PC-3 (cell line): Measurements from ENCODE around the gene MCCC1. TPM values are rescaled to one million over a fixed set of nuclear protein-coding genes. Genes with fewer than 3 reads are reported as not detected.
"Not testable (repeated sequence)": the region's sequence is repeated elsewhere in the genome, so short reads cannot be mapped to it uniquely, and the experiment has no call there.

ENCODE experiments used
- ATAC-seq: fragments of 200-7000 bp; cut with Tn5 transposase; 2 replicates; pipeline ENCODE4 v1.9.1; 2020; ENCODE audit warnings: mild to moderate bottlenecking, moderate library complexity
- BruUV-seq: library from RNA; stranded (reverse); fragments of 400-500 nt; replicated peaks from 2 replicates; lab custom pipeline; 2021; lab: Mats Ljungman, UMichigan
- CTCF ChIA-PET: fragments of 300-600 bp; sonication (Branson Sonifier 250); formaldehyde crosslinking; loops from one replicate; lab custom pipeline; 2022; ENCODE audit warnings: antibody characterized with exemption; lab: Charles Lee
- POLR2A ChIA-PET: fragments of 300-600 bp; sonication (Branson Sonifier 250); formaldehyde crosslinking; loops from one replicate; lab custom pipeline; 2022; ENCODE audit warnings: antibody characterized with exemption; ENCODE audit not compliant: unreplicated experiment; lab: Charles Lee
- DNase-seq: peaks from one replicate; pipeline ENCODE4 v3.0.0-alpha.2; 2015
- H2AFZ ChIP-seq: fragments of 300-600 bp; sonication (generic); 2 replicates; pipeline ENCODE4 v1.6.0; 2016; ENCODE audit warnings: antibody characterized with exemption, low read length
- H3F3A ChIP-seq: fragments of 300-600 bp; sonication (generic); one replicate; pipeline ENCODE4 v1.6.0; 2017; ENCODE audit warnings: antibody characterized with exemption, low read length, control low read depth, mild to moderate bottlenecking; ENCODE audit not compliant: unreplicated experiment
- H3K27ac ChIP-seq: fragments of 300-600 bp; sonication (generic); 2 replicates; pipeline ENCODE4 v1.5.1; 2016; ENCODE audit warnings: mild to moderate bottlenecking, low read length
- H3K27me3 ChIP-seq: fragments of 300-600 bp; sonication (generic); 2 replicates; pipeline ENCODE4 v1.6.1; 2016; ENCODE audit warnings: low read length, mixed read lengths
- H3K36me3 ChIP-seq: fragments of 300-600 bp; sonication (generic); 2 replicates; pipeline ENCODE4 v1.6.1; 2016; ENCODE audit warnings: low read depth, mixed run types, low read length, mixed read lengths
- H3K4me1 ChIP-seq: fragments of 300-600 bp; sonication (generic); 2 replicates; pipeline ENCODE4 v1.5.1; 2016; ENCODE audit warnings: low read length; ENCODE audit not compliant: insufficient read depth
- H3K4me2 ChIP-seq: fragments of 300-600 bp; sonication (generic); 2 replicates; pipeline ENCODE4 v1.6.0; 2016; ENCODE audit warnings: low read length
- H3K4me3 ChIP-seq: fragments of 300-600 bp; sonication (generic); 2 replicates; pipeline ENCODE4 v1.5.1; 2016; ENCODE audit warnings: mild to moderate bottlenecking, low read length, mixed read lengths
- H3K79me2 ChIP-seq: fragments of 300-600 bp; sonication (generic); 2 replicates; pipeline ENCODE4 v1.6.1; 2017; ENCODE audit warnings: low read length, mixed read lengths
- H3K9ac ChIP-seq: fragments of 300-600 bp; sonication (generic); 2 replicates; pipeline ENCODE4 v1.6.0; 2016; ENCODE audit warnings: mild to moderate bottlenecking, low read length
- H3K9me2 ChIP-seq: fragments of 300-600 bp; sonication (generic); replicated peaks from 2 replicates; pipeline ENCODE4 v1.6.1; 2016; ENCODE audit warnings: mixed run types, low read length, mixed read lengths
- H3K9me3 ChIP-seq: fragments of 300-600 bp; sonication (generic); 2 replicates; pipeline ENCODE4 v1.6.1; 2016; ENCODE audit warnings: low read length, mixed read lengths
- H4K20me1 ChIP-seq: fragments of 300-600 bp; sonication (generic); 2 replicates; pipeline ENCODE4 v1.6.1; 2016; ENCODE audit warnings: low read length, mixed read lengths
- CTCF ChIP-seq: fragments of 300-600 bp; sonication (generic); conservative IDR thresholded peaks from 2 replicates; pipeline ENCODE4 v1.5.1; 2017; ENCODE audit warnings: antibody characterized with exemption, low read depth, mild to moderate bottlenecking, low read length
- EZH2 ChIP-seq: fragments of 300-600 bp; sonication (generic); IDR thresholded peaks from one replicate; pipeline ENCODE4 v1.6.1; 2017; ENCODE audit warnings: antibody characterized with exemption, mild to moderate bottlenecking, low read length; ENCODE audit not compliant: unreplicated experiment
- EZH2phosphoT487 ChIP-seq: fragments of 300-600 bp; sonication (generic); IDR thresholded peaks from 2 replicates; pipeline ENCODE4 v1.6.1; 2018; ENCODE audit warnings: mild to moderate bottlenecking, antibody characterized with exemption, low read length, borderline replicate concordance
- intact Hi-C: fragments of 100-400 bp; cut with micrococcal nuclease; formaldehyde crosslinking; loops from 2 replicates; pipeline ENCODE4 v1.9.0; 2023
- total RNA-seq: library from RNA; depleted of rRNA; stranded (reverse); fragments of >200 nt; gene quantifications from 2 replicates; pipeline ENCODE4 v1.2.3, GENCODE V29; 2014

Gene MCCC1
- total RNA-seq, 1 experiment from 2014 or later = 18.5 TPM

- no peak for TF ChIP-seq EZH2
- TF ChIP-seq EZH2phosphoT487 = no peak
- no peak for TF ChIP-seq CTCF
- peak; percentile 48 for DNase-seq
- H3K9me2 ChIP-seq = no peaks in the 10 kb centered on the region
- no peaks in the 10 kb centered on the region for H4K20me1 ChIP-seq
- no TSS peak for BruUV-seq
- H3K9me3 ChIP-seq = no peaks in the 10 kb centered on the region
- H2AFZ ChIP-seq = peak overlapping the region; percentile 82
- ATAC-seq = peak; percentile 89
- H3K4me1 ChIP-seq = peaks cover 7% of the 10 kb centered on the region
- no peak overlapping the region for H3K27ac ChIP-seq
- no peaks in the 10 kb centered on the region for H3F3A ChIP-seq
- intact Hi-C loops = no loop called here
- H3K27me3 ChIP-seq = no peaks in the 10 kb centered on the region
- H3K36me3 ChIP-seq = no peaks in the 10 kb centered on the region
- H3K4me3 ChIP-seq = peak overlapping the region; percentile 67
- H3K4me2 ChIP-seq = peak overlapping the region; percentile 89
- no peak overlapping the region for H3K9ac ChIP-seq
- ChIA-PET POLR2A (no interaction called here), CTCF (no interaction called here)
- H3K79me2 ChIP-seq = no peaks in the 10 kb centered on the region
Measured at GRCh38 chr3:183116025-183116614, 16.8 kb upstream of the MCCC1 start.

- ChIA-PET POLR2A (no interaction called here), CTCF (no interaction called here)
- Histone ChIP-seq H3K4me3 (no peak overlapping the region), H3K4me1 (peaks cover 7% of the 10 kb centered on the region), H2AFZ (no peak overlapping the region), H3K79me2 (no peaks in the 10 kb centered on the region), H3K9me3 (no peaks in the 10 kb centered on the region), H3K9me2 (no peaks in the 10 kb centered on the region), H3K27me3 (no peaks in the 10 kb centered on the region), H3K27ac (no peak overlapping the region), H3K4me2 (no peak overlapping the region), H4K20me1 (no peaks in the 10 kb centered on the region), H3F3A (no peaks in the 10 kb centered on the region), H3K9ac (no peak overlapping the region), H3K36me3 (no peaks in the 10 kb centered on the region)
- TF ChIP-seq EZH2 = no peak
- TF ChIP-seq CTCF = no peak
- TF ChIP-seq EZH2phosphoT487 = no peak
- no peak for DNase-seq
- BruUV-seq = no TSS peak
- intact Hi-C loops = no loop called here
- no peak for ATAC-seq
Measured at GRCh38 chr3:183114384-183115178, 15.3 kb upstream of the MCCC1 start.

- BruUV-seq, H3K9me3 ChIP-seq, ATAC-seq, DNase-seq, CTCF ChIA-PET, H3K36me3 ChIP-seq, H3K9me2 ChIP-seq, H3F3A ChIP-seq, H4K20me1 ChIP-seq, H3K27me3 ChIP-seq, H3K4me3 ChIP-seq, H3K27ac ChIP-seq, POLR2A ChIA-PET, H3K4me2 ChIP-seq, H3K9ac ChIP-seq, H3K79me2 ChIP-seq, H2AFZ ChIP-seq, intact Hi-C loops: not testable (repeated sequence)
- peaks cover 20% of the 10 kb centered on the region for H3K4me1 ChIP-seq
Measured at GRCh38 chr3:183109847-183110246, 10.6 kb upstream of the MCCC1 start.
